IPS DF 6.9 (cell line): ENCODE results near the gene MEOX2.

Experiments used
- DNase-seq: peaks from one replicate; pipeline ENCODE4 v3.0.0-alpha.2; 2013; ENCODE audit warnings: low read depth, low spot score
- H3K27ac ChIP-seq: one replicate; pipeline ENCODE4 v1.5.1; 2013; ENCODE audit warnings: low read length, control low read depth
- H3K27me3 ChIP-seq: 2 replicates; pipeline ENCODE4 v1.6.1; 2013; ENCODE audit warnings: mild to moderate bottlenecking, low read length; ENCODE audit not compliant: control insufficient read depth, insufficient read depth
- H3K36me3 ChIP-seq: 2 replicates; pipeline ENCODE4 v1.6.1; 2013; ENCODE audit warnings: low read length; ENCODE audit not compliant: control insufficient read depth, insufficient read depth
- H3K4me1 ChIP-seq: 2 replicates; pipeline ENCODE4 v1.6.1; 2013; ENCODE audit warnings: low read length; ENCODE audit not compliant: control insufficient read depth, insufficient read depth
- H3K4me3 ChIP-seq: 2 replicates; pipeline ENCODE4 v1.5.1; 2013; ENCODE audit warnings: mild to moderate bottlenecking, low read length
- H3K9me3 ChIP-seq: 2 replicates; pipeline ENCODE4 v1.6.1; 2013; ENCODE audit warnings: low read length, inconsistent platforms; ENCODE audit not compliant: control insufficient read depth, insufficient read depth
- WGBS: extraction: QIAGEN DNeasy Blood & Tissue Kit; methylation state at CpG from one replicate; pipeline ENCODE4 v1.1.7; 2013; ENCODE audit warnings: mixed read lengths, missing lambda C conversion rate; ENCODE audit not compliant: insufficient read length, insufficient coverage; 5-methylcytosine and 5-hydroxymethylcytosine counted together

Gene MEOX2

GRCh38 chr7:15600298-15600697 is 86.2 kb downstream of the MEOX2 start:
- Histone ChIP-seq H3K4me1 (0 out of 2 replicates have a peak, but pooled peaks cover 2% of the 10 kb centered on the region), H3K9me3 (no peaks in the 10 kb centered on the region), H3K4me3 (no peak overlapping the region), H3K36me3 (no peaks in the 10 kb centered on the region), H3K27me3 (no peaks in the 10 kb centered on the region), H3K27ac (no peak overlapping the region)
- WGBS, result no CpG with 5 or more reads among the region's 4 CpGs
- DNase-seq, result no peak

- H3K9me3 ChIP-seq, result no peaks in the 10 kb centered on the region
- no peak for DNase-seq
- no peak overlapping the region for H3K27ac ChIP-seq
- WGBS, result no CpG with 5 or more reads among the region's 5 CpGs
- H3K4me1 ChIP-seq, result no peaks in the 10 kb centered on the region
- H3K27me3 ChIP-seq, result no peaks in the 10 kb centered on the region
- no peak overlapping the region for H3K4me3 ChIP-seq
- H3K36me3 ChIP-seq, result no peaks in the 10 kb centered on the region
Measured at GRCh38 chr7:15594461-15594860, 92.0 kb downstream of the MEOX2 start.

- H3K27me3 ChIP-seq, result no peaks in the 10 kb centered on the region
- DNase-seq, result no peak
- H3K9me3 ChIP-seq, result no peaks in the 10 kb centered on the region
- H3K4me3 ChIP-seq, result no peak overlapping the region
- H3K27ac ChIP-seq, result no peak overlapping the region
- no peaks in the 10 kb centered on the region for H3K36me3 ChIP-seq
- H3K4me1 ChIP-seq, result no peaks in the 10 kb centered on the region
- no CpG with 5 or more reads among the region's 3 CpGs for WGBS
Measured at GRCh38 chr7:15593382-15593781, 93.1 kb downstream of the MEOX2 start.

GRCh38 chr7:15586266-15586665 is 100.2 kb downstream of the MEOX2 start:
- Histone ChIP-seq H3K4me3 (no peak overlapping the region), H3K36me3 (no peaks in the 10 kb centered on the region), H3K4me1 (no peaks in the 10 kb centered on the region), H3K27ac (no peak overlapping the region), H3K9me3 (peaks cover 3% of the 10 kb centered on the region), H3K27me3 (no peaks in the 10 kb centered on the region)
- WGBS, result no CpG with 5 or more reads among the region's 4 CpGs
- DNase-seq, result no peak

- Histone ChIP-seq H3K27me3 (no peaks in the 10 kb centered on the region), H3K27ac (no peak overlapping the region), H3K4me1 (no peaks in the 10 kb centered on the region), H3K9me3 (peaks cover 3% of the 10 kb centered on the region), H3K36me3 (no peaks in the 10 kb centered on the region), H3K4me3 (no peak overlapping the region)
- no CpG with 5 or more reads among the region's 3 CpGs for WGBS
- no peak for DNase-seq
Measured at GRCh38 chr7:15584575-15584974, 101.9 kb downstream of the MEOX2 start.

- Histone ChIP-seq H3K4me3 (no peak overlapping the region), H3K9me3 (peaks cover 3% of the 10 kb centered on the region), H3K36me3 (no peaks in the 10 kb centered on the region), H3K4me1 (no peaks in the 10 kb centered on the region), H3K27me3 (no peaks in the 10 kb centered on the region), H3K27ac (no peak overlapping the region)
- DNase-seq, result no peak
- 100% methylated on average over 1 of the region's 1 CpG for WGBS
Measured at GRCh38 chr7:15582773-15583172, 103.7 kb downstream of the MEOX2 start.

GRCh38 chr7:15581352-15581951 is 105.0 kb downstream of the MEOX2 start:
- Histone ChIP-seq H3K9me3 (peaks cover 3% of the 10 kb centered on the region), H3K4me1 (no peaks in the 10 kb centered on the region), H3K36me3 (no peaks in the 10 kb centered on the region), H3K27ac (no peak overlapping the region), H3K4me3 (no peak overlapping the region), H3K27me3 (no peaks in the 10 kb centered on the region)
- no peak for DNase-seq
- WGBS, result no CpG with 5 or more reads among the region's 3 CpGs

GRCh38 chr7:15580604-15581351 is 105.7 kb downstream of the MEOX2 start:
- Histone ChIP-seq H3K36me3 (no peaks in the 10 kb centered on the region), H3K27ac (no peak overlapping the region), H3K4me3 (no peak overlapping the region), H3K9me3 (peaks cover 3% of the 10 kb centered on the region), H3K27me3 (no peaks in the 10 kb centered on the region), H3K4me1 (no peaks in the 10 kb centered on the region)
- WGBS, result no CpG with 5 or more reads among the region's 3 CpGs
- DNase-seq, result no peak

GRCh38 chr7:15577600-15577999 is 108.9 kb downstream of the MEOX2 start:
- H3K27me3 ChIP-seq, result no peaks in the 10 kb centered on the region
- H3K27ac ChIP-seq, result no peak overlapping the region
- no peaks in the 10 kb centered on the region for H3K4me1 ChIP-seq
- no peaks in the 10 kb centered on the region for H3K9me3 ChIP-seq
- H3K36me3 ChIP-seq, result no peaks in the 10 kb centered on the region
- DNase-seq, result no peak
- no CpG with 5 or more reads among the region's 2 CpGs for WGBS
- no peak overlapping the region for H3K4me3 ChIP-seq

- H3K27me3 ChIP-seq, result no peaks in the 10 kb centered on the region
- H3K9me3 ChIP-seq, result no peaks in the 10 kb centered on the region
- no peaks in the 10 kb centered on the region for H3K36me3 ChIP-seq
- no peaks in the 10 kb centered on the region for H3K4me1 ChIP-seq
- DNase-seq, result no peak
- no peak overlapping the region for H3K27ac ChIP-seq
- WGBS, result no CpG with 5 or more reads among the region's 3 CpGs
- no peak overlapping the region for H3K4me3 ChIP-seq
Measured at GRCh38 chr7:15571301-15571878, 115.1 kb downstream of the MEOX2 start.
